NCI-H774 (cell line): ENCODE results near the gene ESRP2.

Experiments
- DNase-seq: peaks from one replicate; lab custom pipeline; 2025; lab: John Stamatoyannopoulos, UW

ESRP2 gene

DNA sequence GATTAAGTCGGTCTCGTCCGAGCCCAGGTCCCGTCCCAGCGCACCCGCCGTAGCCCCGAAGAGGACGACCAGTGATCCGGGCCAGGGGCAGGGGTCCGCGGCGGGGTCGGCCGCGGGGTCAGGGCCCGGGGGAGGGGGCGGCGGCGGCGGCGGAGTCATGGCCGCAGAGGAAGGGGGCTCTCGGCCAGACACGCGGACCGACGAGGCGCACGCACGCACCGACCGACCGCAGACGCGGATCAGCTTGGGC, at the start of gene ESRP2:
ESRP2 (minus strand) TSS at position 241 of the 250 bp plus-strand sequence; CDS start at position 159, 82 bp downstream.
- no peak for DNase-seq

DNA sequence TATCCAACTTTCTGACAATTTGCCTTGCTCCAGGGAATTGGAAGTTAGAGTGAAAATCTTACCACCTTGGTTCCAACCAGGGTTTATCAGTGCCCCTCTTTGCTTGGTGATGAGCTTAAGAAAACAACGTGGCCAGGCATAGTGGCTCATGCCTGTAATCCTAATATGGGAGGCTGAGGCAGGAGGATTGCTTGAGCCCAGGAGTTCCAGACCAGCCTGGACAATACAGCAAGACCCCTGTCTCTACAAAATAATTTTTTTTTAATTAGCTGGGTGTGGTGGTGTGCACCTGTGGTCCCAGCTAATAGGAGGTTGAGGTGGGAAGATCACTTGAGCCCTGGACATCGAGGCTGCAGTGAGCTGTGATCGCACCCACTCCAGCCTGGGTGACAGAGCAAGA, 49.8 kb upstream of the ESRP2 start:
- DNase-seq, result no peak

DNA sequence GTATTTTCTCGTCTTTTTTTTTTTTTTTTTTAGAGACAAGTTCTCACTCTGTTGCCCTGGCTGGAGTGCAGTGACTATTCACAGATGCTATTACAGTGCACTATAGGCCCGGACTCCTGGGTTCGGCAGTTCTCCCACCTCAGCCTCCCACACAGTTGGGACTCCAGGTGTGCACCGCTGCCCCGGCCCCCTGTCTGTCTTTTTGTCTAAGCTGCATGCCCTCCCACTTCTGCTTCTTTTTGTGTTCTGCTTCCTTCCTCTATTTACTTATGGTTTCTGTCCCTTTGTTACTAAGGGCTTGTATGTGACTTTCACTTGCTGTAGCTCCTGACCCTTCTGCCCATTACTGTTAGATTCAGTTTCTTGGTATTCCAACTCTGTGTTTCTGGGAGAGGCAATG, 48.9 kb upstream of the ESRP2 start:
- no peak for DNase-seq

DNA sequence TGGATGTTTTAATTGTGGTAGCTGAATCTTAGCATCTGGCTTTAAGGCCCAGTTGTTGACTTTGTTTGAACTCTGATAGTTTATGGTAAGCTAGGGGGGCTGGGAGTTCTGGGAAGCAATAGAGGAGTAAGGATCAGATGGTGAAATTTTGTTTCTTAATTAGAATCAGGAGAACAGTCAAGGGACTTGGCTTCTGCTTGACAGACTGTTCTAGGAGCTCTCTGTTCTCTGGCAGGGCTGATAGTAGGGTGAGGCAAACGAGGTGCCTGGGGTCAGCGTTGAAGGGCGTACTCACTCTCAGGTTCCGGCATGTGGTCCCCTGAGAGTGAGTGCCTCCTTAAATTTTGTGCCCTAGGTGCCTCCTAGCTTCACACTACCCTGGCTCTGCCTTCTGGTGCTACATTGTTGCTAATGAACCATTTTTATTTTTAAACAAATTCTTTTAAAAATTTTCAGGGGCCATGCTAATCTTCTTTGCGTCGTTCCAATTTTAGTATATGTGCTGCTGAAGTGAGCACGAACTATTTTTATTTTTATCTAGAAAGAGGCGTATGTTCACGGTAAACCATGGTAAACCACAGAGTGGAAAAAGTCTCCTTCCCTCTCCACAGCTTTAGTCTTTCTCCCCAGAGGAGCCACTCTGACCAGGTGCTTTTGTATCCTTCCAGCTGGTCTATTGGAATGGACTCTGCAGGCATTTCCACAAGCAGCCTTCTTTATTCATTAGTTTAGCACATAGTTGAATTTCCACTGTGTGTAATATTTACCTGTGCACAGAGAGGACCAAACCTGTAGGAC, 48.1 kb upstream of the ESRP2 start:
- DNase-seq, result no peak

DNA sequence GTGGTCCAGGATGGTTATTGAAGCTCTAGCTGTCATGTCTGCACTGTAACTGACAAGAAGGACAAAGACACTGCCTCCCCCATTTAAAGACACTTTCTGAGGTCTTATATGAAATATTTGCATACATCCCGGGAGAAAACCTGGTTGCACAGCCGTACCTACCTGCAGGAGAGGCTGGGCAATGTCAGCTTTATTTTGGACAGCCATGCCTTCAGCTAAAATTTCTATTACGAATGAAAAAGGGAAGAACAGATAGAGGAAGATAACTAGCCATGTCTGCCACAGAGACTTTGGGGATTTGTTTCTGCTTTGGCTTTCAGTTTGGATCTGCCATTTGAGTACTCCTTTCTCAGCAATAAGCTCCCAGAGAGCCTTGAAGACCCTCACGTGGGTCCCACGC, 47.4 kb upstream of the ESRP2 start:
- DNase-seq, result no peak

DNA sequence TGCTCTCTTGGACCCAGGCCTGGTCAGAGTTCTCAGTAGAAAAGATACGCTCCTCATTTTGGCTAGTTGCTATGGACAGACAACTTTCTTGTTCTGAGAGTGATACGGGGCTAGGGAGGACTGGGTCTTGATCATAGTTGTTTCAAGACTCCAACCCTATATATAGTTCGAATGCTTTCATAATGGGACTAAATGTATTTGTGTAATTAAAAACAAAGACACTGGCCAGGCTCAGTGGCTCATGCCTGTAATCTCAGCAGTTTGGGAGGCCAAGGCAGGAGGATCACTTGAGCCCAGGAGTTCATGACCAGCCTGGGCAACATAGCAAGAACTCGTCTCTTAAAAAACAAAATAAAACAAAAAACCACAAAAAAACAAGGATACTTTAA, 46.1 kb upstream of the ESRP2 start:
- DNase-seq, result no peak

DNA sequence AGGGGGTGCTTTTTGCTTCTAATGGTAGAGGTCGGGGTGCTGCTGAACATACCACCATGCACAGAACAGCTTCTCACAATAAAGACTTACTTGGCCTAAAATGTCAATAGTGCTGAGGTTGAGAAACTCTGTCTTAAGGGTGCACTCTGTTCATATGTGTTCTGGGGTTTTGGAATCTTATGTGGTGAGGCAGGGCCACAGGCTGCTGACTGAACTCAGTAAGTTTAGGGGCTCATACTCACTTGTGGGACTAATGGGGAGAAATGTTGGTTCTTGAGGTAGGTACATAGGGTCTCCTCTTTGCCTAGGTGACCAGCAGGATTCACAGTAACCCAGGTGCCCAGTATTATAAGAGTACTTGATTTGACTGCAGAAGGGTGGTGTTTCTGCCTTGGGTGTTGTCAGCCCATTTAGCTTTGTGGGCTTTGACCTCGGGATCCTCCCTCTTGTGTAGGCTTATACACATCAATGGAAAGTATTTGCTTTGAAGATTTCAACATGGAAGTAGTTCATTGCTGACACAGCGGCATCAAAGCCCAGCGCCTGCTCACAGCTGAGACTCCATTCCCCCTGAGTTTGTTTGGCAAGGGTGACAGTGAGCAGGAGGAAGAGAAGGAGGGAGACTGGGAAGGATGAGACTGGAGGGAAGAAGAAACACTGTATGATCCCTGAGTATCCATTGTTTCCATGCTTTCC, 45.6 kb upstream of the ESRP2 start:
- DNase-seq, result no peak

DNA sequence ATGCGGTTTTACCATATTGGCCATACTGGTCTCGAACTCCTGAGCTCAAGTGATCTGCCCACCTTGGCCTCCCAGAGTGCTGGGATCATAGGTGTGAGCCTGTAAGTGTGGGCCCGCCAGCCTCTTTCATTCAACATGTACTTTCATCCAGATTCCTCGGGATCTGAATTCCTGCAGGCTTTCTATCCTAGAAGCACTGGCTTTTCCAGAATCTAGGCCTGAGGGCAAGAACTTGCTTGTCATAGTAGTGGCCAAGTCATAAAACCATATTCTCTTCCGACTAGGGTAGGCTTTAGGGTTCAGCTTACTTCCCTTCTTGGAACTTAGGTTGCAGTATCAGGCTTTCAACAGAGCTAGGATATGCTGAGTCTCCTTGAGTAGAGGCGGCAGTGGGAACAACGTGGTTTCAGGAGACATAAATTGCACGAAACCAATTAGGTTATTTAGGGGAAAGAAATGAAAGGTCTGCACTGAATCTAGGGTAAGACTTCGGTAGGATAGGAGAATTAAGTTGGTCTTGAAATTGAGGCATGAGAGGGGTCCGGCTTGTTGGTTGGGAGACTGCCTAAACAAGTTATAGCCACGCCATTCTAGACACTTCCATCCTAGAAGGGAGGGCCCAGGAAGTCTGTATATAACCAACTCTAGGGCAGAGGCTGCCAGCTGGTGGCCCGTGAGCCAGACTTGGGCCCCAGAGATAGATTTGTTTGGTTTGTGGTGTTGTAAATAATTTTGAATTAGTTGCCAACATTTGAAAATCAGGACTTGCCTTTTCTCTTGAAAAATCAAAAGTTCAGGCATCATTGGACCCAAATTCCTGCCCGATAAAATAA, 44.0 kb upstream of the ESRP2 start:
- DNase-seq, result no peak

DNA sequence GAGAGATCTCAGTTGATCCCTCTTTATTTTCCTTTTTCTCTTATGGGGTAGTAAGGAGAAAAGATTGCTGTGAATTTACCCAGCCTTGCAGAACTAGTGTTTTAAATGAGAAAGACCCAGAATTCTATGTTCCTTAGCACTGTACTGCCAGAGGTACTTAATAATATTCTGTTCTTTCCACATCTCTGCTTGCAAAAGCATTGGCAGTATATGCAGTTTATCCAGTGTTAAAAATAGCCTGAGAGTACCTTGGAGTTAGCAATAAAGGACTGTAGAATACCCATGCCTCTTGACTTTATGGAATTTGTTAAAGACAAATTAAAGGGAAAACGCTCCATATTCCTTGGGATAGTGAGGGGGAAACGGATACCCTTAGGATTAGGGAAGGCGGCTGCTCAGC, 40.3 kb upstream of the ESRP2 start:
- DNase-seq, result no peak

DNA sequence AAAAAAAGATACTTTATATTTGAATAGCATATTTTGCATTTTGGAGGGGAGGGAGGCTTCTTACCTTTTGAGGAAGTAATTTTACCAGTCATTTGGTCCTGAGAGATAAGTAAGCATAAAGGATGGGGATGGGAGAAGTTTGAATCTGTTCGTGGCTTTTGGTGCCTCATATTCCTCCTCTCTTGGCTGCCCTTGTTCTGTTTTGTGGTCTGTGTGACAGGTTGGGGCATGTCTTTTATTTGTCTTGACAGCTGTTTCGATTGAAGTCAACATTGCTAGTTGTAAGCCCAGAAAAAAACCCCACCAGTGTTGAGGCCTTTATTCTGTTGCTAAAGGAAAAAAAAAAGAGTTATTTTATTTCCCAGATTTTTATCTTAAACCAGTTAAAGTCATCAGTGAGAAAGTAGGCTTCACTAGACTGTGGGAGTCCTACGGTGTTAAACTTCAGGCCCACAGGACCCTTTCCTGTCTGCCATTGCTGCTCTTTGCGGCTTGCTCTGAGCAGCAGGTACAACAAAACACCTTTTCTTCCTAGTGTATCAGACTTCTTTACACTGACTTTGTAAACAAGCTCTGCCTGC, 39.8 kb upstream of the ESRP2 start:
- no peak for DNase-seq

DNA sequence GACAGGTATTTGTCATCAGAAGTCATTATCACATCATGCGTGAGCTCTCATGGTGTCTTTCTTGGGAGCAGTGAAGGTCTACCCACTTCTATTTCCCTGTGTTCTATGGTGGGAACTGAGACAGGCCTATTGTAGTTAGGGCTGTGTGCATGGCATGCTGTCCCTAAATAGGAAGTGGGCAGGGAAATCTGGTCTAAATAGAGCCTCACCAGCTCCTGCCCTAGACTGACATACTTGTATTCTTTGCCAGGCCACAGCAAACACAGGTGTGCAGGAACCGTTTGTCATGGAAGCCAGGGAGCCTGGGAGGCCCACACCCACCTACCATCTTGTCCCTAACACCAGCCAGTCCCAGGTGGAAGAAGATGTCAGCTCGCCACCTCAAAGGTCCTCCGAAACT, 38.5 kb upstream of the ESRP2 start:
- DNase-seq, result no peak

DNA sequence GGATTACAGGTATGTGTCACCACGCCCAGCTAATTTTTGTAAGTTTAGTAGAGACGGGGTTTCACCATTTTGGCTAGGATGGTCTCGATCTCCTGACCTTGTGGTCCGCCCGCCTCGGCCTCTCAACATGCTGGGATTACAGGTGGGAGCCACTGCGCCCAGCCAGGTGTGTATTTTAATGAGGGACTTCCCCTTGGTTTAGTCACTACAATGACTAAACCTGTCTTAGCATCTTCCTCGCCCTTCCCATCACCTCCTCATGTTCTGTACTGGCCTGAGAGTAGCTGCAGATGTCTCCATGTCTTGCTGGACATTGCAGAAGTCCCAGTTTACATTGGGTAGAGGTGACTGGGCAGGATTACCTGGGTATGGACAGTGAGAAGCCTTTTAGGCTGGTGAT, 38.0 kb upstream of the ESRP2 start:
- no peak for DNase-seq

DNA sequence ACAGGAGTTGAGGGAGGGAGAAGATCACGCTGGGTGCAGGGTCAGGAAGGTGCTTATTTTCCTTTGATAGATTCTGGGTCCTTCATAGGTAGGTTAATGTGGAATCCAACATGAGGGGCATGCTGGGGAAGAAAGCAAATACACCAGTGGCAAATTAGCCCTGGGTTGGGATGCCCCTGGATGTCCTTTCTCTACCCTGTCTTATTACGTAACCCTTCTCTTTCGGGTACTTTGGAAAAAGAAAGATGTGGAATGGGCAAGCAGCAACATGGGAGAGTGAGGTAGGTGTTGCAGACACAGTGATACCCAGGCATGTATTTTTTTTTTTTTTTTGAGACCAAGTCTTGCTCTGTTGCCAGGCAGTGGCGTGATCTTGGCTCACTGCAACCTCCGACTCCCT, 37.5 kb upstream of the ESRP2 start:
- no peak for DNase-seq

DNA sequence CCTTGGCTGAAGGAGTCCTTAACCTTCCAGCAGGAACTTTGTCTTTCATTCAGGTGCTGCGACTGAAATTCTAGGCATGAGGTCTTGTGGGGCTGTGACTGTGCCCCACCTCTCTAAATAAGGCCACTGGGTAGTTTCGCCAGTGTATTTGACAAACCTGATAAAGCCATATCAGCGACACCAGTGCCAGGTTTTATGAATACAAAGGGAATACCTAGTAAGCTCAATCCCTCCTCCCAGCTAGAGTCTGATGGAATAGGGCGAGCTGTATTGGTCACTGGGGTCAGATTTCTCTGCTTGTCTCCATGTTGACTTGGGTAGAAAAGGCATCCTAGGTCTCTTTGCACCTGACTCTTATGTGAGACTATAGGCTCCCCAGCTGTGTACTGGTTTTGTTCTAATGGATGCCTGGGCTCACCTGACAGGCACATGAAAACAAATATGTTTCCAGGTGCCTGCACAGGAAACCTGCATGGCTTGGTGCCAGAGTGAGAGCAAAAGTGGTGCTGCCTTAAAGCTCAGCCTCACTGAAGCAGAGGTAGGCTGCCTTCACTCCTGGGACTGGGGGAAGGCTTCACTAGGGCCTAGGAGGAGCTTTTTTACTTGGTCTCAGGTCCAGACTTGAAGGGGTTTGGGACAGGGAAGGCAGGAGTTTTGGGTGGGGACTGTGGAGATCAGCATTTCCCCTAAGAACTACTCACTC, 36.7 kb upstream of the ESRP2 start:
- DNase-seq, result no peak

DNA sequence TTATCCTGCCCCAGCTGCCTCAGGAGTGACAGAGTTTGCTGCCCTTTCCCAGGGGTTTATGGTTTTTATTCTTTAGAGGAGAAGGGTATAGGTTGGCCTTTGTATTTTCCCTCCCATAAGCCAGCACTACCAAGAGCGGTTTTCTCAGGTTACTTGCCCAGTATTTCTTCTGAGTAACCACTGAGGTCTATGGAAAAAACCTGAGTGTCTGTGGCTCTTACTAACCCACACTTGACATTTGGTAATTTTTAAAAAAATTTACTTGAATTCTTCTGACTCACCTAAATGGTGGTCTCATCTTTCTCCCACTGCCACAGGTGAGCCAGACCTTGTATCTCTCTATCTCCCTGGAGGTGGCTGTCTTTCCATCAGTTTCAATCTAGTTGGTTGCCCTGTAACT, 34.4 kb upstream of the ESRP2 start:
- DNase-seq, result no peak

DNA sequence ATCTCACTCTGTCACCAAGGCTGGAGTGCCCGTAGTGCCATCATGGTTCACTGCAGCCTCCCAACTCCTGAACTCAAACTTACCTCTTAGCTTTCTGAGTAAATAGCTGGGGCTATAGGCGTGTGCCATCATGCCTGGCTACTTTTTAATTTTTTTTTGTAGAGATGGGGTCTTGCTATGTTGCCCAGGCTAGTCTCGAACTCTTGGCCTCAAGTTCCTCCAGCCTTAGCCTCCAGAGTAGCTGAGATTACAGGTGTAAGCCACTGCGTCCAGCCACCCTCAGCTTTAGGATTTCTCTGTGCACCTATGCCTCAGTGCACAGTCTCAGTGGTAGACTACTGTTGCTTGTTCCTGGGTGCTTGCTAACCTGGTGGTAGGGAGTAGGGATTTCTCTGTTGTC, 33.9 kb upstream of the ESRP2 start:
- no peak for DNase-seq

DNA sequence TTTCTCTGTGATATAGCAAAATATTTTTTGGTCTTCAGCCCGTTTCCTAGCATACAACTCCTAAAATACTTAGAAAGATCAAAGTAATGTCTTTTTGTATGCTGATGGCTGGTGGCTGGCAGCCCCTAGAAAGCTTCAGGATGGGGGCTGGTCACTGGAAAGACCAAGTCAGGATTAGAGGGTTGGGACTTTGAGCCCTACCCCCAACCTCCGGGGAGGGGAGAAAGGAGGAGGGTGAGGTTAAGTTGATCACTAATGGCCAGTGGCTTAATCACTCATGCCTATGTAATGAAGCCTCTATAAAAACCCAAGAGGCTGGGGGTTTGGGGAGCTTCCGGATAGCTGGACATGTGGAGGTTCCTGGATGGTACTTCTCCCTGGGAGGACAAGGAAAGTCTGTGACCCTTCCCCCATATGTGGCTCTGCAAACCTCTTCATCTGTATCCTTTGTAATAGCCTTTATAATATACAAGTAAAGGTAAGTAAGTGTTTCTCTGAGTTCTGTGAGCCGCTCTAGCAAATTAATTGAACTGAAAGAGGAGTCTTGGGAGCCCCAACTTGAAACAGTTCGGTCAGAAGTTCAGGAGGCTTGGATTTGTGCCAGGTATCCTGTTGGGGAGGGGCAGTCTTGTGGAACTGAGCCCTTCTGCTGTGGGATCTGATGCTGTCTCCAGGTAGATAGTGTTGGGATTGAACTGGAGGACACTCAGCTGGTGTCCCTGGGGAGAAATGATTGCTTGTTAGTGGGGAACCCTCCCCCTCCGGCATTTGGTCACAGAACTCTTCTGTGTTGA, 31.9 kb upstream of the ESRP2 start:
- DNase-seq, result no peak

DNA sequence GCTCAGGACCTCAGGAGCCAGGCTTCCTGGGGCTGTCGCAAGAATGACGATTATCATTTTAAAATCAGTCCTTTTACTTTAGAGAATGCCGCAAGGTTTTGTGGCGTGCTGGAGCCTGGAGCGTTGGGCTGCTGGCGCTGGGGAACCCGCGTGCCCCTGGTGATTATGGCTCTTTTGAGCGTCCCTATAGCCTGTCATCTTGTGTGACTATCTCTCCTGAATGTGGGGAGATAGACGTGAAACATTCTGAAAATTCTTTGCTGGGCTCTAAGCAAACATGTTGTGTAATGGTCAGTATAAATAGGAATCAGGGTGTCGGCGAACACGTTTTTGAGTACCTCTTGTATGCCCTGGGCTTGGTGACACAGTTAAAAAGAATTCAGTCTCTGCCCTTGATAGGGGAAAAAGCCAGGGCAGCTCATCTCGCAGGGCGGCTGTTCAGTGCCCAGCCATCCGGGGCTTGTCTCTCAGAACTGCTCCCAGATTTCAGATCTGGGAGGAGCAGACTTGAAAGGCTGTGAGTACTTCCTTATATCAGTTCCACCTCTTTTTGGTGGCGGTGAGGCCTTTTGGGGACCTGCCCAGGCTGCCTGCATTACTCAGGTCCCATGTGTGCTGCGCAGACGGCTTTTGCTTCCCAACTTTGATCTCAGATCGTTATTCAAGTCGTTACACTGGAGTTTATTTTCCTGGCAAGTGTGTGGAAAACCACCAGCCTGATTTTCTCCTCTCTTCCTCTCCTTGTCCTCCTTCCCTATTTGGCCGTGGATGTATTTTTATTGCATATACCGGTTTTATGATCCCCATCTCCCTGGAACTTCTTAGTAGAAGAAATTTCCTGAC, 29.4 kb upstream of the ESRP2 start:
- no peak for DNase-seq

DNA sequence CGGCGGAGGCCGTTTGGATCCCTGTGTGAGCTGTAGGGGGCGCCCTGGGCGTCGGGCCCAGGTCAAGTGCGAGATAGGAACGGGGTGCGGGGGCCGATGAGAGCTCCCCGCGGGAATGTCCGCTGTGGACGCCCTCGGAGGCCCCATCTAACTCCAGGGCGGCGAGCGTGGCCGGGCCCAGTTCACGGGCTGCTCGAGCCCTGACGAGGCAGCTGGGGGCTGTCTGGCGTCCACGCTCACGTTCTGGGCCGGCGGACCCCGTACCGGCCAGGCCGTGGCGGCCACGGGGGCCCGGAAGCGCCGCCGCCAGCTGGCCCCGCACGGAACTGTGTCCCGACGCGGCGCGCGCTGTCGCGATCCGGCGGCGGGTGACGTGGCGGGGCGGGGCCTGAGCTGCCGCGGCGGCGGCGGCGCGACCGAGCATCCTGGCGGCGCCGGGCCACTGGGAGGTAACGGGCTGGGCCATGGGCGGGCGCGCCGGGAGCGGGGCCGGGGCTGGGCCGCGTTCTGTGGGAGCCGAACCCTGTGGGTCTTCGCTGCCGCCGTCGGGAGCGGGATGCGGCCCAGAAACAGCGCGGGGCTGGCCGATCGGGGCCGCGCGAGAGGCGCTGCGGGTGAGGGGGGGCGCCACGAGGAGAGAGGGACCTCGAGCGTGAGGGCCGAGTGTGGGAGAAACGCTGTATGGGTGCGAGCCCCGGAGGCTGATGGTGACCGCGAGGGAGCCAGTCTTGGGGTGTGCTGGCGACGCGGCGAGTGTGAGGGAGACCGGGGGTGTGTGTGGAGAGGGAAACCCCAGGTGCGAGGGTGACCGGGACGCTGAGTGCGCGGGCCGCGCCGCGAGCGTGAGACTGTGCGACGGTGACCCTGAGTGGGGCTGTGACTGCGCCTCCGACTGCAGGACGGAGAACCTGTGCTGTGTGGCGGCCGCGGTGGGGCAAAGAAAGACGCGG, 28.5 kb upstream of the ESRP2 start, which contains the start of gene SLC7A6:
SLC7A6 (plus strand) TSS at position 399 of the 950 bp plus-strand sequence. CDS start 10,201 bp downstream, outside the sequence.
- no peak for DNase-seq
